Activated T-helper 1 cell treated with Interleukin-2 at 50 U/mL for 16 hours (primary cell): ENCODE data around the gene EGLN3.

ENCODE experiments used
- DNase-seq: peaks from one replicate; pipeline ENCODE4 v3.0.0-alpha.2; 2020; ENCODE audit warnings: low read depth

Gene EGLN3

DNA sequence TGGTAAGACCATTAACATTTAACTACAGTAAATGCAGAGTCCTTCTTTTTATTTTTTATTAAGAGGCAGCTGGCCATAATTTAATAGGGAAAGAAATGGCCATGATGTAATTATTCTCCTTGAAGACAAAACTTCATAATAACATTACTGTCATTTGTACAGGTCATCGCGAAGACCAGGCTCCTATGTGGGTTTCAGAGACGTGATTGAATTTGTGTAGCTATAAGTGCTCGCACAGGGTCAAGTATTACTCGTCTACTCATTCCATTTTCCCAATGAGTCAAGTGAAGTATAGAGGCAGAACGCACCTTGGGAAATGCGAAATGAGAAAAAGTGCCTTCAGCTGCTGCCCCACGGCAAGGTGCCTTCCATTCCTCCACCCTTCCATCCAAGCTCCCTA lies 40.4 kb downstream of the EGLN3 start:
- no peak for DNase-seq

DNA sequence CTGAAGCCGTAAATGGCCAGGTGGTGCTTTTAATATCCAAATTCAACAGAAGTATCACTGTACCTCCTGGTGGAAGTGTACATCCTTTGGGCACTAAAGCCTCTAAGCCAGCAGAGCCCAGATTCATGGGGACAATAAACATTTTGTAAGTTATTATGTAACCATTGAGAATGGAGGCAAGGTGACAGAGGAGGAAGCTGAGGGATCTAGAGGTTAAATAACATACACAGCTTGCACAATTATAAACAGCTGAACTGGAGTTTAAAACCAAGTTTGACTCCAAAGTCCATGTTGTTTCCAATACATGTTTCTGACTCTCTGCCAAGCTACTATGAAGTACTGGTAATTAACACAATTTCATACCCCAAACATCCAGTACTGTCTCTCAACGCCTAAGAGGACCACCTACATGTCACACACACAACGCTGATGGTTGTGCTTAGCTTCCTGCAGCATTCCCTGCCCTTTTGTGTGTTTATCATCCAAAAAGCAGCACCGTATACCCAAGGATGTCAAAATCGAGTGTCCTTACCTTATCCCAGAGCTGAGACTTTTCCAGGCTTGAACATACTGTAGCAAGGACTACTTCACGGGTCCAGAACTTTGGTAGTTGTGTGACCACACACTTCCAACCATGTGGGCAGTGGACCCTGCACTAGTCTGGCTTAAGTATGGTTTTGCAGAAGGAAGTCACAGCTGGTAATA lies 41.3 kb downstream of the EGLN3 start:
- DNase-seq: no peak

DNA sequence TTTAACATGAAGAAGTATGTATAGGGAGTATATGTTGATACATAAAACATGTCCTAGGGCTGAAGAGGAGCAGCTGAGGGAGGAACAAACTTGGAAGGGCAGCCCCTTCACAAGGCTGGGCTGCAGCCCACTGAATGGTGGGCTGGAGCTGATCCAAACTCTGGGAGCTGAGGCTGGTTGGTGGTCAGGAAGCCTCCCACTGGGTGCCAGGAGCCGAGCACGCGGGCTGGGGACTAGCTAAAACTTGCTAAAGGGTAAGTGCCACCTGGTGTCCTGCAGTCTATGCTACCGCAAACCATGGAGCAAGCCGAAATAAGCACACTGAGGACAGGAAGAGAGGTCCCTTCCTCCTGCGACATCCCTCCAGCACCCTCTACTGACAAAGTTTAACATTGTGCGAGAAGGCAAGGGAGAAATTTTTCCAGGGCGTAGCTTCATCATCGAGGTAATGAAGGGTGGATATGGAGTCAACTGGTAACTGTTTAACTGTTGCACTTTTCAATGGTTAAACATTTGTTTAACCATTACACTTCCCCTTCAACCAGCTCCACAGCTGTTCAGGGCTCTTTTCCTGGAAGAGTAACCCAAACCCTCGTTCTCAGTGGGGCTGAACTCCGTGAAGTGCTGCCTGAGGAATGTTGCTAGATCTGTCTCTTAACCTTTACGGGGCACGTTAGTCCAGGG lies 42.2 kb downstream of the EGLN3 start:
- no peak for DNase-seq

DNA sequence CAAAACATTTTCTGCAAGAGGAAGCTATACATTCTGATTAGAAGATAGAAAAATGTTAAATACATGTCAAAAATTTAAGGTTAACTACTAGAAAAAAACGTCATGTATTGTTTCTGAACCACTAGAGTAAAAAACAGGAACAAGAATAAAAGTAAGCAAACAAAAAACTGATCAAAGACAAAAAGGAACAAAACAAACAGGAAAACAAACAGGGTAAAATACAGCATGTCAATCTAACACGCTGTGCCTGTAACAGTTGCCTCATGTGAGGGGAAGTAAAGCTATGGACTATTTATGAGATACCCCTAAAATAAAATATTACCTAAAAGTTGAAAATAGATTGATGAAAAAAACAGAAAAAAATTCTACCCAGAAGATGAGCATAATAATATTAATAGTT lies 43.9 kb downstream of the EGLN3 start:
- no peak for DNase-seq

DNA sequence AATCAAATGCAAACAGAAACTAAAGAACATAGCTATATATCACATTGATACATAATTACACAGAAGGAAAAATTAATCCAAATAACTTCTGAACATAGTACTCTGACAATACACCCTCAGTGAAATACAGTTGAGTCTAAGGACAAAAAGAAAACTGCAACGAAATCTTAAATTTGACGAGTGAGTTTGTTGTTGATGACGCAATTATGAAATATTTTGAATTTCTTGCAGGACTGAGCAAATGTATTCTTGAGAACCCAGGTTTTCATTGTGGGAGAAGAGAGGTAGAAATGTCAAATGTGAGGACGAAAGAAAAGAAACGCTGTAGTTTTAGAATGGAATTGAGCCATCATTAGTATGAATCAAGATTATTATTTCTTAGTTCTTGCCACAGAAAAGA lies 46.3 kb downstream of the EGLN3 start:
- no peak for DNase-seq

DNA sequence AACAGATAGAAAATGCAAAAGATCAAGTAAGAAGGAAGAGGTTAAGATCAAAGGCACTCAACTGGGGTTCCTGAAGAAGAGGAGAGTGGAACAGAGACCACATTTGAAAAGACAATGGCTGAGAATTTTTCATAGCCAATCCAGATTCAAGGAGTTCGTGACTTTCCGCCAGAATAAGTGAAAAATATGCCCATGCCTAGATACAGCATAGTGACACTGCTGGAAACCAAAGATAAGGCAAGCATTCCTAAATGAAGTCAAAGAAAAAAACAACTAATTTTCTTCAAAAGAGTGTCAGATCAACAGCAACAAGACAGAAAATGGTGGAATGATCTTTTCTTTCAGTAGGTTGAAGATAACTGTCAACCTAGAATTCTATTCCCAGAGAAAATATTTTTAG lies 47.5 kb downstream of the EGLN3 start:
- no peak for DNase-seq

DNA sequence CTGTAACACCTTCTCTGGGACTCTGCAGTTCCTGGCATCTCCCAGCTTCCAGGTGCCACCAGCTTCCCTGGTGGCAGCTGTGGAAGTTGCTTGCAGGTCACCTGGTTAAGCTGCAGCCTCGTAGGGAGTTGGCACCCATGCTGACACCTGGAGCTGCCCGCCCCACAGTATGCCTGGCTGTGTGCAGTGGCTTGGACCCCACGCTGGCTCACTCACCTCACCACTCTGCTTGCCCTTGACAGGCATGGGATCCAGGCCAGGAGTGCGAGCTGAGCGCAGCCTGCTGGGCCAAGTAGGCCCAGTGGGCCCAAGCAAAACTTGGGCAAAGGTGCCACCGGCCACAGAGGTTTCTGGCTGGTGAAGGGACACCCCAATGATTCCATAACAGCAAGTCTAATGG lies 48.5 kb downstream of the EGLN3 start:
- DNase-seq: no peak

DNA sequence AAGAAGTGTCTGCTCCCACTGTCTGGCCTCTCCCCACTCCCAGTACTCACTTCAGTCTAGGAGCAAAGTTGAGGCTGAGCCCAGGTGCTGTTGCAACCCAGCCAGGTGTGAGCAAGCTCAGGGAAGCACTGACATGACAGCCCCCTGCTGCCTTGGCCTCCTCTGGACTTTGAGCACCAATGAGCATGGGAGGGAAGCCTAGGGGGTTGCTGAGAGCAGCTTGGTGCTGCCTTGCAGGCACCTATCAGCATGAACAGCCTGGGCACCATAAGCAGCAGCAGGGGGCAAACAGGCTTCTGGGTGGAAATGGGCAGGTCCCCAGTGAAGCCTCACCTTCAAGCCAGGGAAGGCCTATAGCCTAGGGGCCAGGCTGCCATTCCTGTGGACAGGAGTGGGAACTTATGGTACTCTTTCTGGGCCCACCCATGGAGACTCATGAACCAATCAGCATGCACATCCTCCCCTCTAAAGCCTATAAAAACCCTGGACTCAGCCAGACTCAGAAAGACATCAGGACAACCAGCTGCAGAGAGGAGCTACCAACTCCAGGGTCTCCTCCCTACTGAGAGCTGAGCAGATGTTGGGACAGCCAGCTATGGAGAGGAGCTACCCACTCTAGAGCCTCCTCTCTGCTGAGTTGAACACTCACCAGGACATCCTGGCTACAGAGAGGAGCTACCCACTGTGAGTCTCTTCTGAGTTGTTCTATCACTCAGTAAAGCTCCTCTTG lies 49.3 kb downstream of the EGLN3 start:
- no peak for DNase-seq

DNA sequence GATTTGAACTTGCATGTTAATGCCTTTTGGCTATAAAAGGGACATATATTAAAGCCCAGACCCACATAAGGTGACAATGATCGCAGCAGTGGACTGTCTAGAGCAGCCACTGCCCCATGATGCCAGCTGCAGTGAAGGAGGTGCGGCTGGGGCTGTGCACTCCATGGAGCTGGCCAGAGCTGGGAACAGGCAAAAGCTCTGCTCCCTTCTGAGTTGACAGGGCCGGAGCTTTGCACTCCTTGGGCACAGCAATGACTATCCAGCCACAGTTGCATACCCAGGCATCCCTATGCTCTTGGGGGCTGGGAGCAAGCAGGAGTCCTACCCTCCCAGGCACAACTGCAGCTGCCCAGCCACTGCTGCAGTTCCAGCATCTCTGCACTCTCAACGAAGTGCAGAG lies 50.2 kb downstream of the EGLN3 start:
- DNase-seq: no peak

DNA sequence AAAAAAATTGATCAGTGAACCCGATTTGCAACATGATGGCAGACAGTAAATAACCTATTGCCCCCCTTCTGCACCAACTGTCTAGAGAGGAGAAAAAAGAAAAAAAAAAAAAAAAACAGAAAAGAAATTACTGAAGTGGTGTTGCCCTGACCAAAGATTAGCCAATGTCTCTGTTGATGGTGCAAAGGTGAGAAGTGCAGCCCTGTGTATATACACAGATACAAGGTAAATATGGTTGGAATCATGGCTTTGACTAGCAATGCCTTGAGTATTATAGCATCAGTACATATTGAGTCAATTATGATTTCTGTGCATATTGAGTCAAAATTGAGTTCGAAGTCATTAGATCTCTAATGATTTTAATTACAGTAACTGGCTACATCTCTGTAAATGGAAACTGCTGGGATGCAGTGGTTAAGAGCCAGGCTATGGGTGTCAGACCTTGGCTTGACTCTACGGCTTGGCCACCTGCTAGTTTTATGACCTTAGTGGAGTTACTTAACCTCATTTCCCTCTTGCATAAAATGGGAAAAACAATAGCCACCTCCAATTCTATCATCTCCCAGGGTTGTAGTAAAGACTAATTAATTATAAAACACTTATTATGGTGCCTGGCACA lies 51.0 kb downstream of the EGLN3 start:
- no peak for DNase-seq

DNA sequence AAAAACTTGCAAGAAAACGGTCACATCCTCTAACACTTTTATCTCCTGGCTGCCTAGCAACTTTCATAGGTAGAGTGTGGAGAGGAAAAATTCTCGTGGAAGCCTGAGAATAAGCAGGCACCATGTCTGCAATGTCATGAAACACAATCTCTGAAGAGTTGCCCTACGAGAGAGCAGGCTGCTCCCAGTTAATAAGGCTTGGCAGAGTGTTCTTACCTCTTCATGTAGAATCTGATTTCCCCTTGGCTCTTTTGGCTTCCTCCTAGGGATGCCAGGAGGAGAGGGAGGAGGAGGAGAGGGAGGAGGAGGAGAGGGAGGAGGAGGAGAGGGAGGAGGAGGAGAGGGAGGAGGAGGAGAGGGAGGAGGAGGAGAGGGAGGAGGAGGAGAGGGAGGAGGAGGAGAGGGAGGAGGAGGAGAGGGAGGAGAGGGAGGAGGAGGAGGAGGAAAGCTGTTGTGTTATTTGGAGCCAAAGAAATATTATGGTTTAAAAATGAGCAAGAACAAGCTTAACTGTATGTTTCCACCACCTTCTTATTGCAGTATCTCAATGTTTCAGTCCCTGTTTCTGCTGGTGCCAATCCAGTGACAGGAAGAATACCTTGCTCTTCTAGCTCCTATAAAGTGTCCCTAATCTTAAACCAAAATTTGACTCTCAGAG lies 52.9 kb downstream of the EGLN3 start:
- DNase-seq: no peak

DNA sequence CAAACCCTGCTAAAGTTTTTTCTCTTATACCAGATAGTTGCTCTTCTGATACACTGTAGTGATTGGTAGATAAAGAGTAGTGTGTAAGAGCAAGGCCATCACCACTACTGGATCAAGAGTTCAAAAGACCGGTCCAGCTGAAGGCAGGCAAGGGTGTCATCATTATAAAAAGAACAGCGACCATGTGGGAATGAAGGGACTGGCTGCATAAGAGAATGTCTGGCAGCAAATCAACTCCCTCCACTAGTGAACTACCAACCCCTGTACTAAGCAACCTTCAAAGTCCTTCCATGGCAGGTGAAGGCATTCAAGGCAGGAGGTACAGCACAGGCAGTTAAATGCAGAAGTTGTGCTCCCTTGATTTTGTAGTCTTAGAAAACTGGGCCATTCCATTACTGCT lies 53.5 kb downstream of the EGLN3 start:
- DNase-seq: no peak

DNA sequence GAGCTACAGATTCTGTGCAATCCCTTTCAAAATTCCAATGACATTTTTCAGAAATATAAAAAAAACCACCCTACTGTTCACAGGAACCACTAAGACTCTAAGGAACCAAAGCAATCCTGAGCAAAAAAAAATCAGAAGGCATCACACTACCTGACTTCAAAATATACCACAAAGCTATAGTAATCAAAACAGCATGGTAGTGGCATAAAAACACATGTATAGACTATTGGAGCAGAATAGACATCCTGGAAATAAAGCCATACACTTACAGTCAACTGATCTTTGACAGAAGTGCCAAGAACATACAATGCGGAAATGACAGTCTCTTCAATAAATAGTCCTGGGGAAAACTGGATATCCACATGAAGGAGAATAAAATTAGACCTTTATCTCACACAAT lies 56.5 kb downstream of the EGLN3 start:
- no peak for DNase-seq

DNA sequence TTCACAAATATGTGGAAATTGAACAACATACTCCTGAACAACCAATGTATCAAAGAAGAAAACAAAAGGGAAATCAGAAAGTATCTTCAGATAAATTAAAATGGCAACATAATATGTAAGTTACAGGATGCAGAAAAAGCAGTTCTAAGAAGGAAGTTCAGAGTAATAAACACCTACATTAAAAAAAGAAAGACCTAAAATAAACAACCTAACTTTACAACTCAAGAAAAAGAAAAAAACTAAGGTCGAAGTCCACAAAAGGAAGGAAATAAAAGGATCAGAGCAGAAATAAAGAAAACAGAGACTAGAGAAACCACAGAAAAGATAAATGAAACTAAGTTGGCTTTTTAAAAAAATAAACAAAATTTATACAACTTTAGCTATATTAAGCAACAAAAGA lies 59.2 kb downstream of the EGLN3 start:
- DNase-seq: no peak

DNA sequence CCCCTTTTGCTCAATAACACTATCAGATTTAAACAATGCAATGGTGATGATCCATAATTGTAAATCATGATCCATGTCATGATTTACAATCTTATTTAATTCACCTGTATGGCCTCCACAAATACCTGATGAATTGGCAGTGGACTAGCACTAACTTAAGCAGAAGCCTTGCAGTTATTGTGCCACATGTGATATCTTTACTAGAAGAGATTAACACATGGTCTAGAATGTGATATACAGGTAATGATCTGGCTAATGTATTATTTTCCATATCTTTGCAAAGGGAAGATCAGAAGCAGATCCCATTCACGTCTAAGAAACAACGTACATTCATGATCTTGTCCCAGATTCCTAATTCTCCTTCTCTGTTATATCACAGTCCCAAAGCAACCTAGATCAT lies 66.0 kb downstream of the EGLN3 start:
- no peak for DNase-seq

DNA sequence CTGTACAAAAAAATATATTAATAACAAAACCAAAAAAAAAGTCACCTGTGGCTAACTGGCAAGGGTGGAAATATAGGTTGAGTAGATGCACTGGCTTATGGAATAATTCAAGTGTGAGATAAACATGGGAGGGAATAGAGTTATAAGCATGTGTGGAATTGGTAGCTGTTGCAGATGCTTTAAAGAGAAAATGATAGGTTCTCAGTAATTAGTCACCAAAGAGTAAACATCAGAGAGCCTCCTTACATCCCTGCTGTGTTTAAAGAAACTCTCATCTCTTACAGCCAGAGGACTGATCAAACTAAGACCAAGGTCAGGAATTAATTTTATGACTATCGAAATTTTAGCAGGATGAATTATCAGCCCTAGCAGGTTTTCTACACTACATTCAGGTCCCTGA lies 70.5 kb downstream of the EGLN3 start:
- no peak for DNase-seq

DNA sequence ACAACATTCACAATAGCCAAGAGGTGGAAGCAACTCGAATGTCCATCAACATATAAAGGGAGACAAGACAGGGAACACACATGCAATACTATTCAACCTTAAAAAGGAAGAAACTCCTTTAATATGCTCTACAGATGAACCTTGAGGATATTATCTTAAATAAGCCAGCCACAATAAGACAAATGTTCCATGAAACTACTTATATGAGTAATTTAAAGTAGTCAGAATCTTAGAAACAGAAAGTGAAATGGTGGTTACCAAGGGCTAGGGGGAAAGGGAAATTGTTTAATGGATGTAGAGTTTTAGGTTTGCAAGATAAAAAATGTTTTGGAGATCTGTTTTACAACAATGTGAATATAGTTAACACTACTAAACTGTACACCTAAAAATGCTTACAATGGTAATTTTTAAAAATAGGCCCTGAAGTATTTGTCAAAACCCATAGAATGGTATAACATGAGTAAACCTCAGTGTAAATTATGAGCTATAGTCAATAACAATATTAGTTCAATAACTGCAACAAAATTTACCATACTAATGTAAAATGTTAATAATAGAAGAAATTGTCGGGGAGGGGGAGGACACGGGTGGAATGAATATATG lies 71.1 kb downstream of the EGLN3 start:
- DNase-seq: no peak

DNA sequence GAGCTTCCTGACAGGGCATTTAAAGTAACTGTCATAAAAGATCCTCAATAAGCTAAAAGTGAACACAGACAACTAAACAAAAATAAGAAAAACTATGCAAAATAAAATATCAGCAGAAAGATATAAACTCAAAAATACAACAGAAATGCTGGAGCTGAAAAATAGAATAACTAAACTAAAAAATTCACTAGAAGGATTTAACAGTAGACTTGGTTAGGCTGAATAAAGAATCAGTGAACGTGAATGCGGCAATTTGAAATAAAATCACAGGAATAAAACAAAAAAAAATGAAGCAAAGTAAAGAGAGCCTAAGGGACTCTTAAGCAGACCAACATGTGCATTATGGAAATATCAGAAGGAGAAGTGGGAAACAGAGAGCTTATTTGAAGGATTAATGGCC lies 74.6 kb downstream of the EGLN3 start:
- DNase-seq: no peak
